HL-60/S4 treated with retinoic acid at 250 ng/mL for 4 days and 3 days (cell line): Measurements from ENCODE around the gene ZNF33A.
"Not testable (repeated sequence)": the region's sequence is repeated elsewhere in the genome, so short reads cannot be mapped to it uniquely, and the experiment has no call there.

Experiments used
- in situ Hi-C: fragments of 300-500 bp; cut with MboI; formaldehyde crosslinking; loops from 2 replicates; pipeline ENCODE4 v1.7.0; 2022; ENCODE audit warnings: low sequenced_read_pairs

The ZNF33A gene

DNA sequence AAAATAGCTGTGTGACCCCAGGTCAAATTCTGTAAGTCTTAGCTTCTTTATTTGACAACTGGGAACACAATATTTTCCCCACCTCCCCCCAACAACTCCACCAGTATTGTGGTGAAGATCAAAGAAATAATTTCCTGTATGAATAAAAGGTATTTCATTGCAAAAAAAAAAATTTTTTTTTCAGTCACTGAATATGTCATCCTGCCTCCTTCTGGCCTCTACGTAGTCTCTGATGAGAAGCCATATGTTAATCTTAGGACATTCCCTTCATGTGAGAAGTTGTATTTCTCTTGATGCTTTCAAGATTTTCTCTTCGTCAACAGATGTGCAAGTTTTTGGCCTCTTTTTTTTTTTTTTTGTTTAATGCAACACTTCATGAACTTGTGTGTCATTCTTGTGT is 33.0 kb downstream of the ZNF33A start:
- in situ Hi-C loops: no loop called here

DNA sequence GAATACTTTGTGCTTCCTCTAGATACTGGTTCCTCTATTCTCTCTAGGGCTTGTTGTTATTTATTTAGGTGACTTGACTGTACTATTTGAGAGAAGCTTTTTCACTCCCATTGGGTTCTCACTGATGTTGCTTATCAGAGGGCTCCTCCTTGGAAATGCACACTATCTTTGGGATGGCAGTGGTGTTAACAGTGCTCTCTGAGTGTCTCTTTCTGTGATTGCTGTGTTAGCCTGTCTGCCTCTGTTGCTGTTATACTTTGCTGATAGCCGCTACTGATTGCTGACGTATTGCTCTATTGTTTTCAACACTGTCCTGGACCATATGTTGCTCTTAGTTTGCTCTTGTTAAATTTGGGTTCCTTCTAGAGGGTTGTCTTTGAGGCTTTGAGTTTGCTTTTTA is 34.7 kb downstream of the ZNF33A start:
- in situ Hi-C loops: no loop called here

GRCh38 chr10:38047666-38048065 is 37.2 kb downstream of the ZNF33A start:
- in situ Hi-C loops: no loop called here

GRCh38 chr10:38050212-38050611 is 39.7 kb downstream of the ZNF33A start:
- in situ Hi-C loops: no loop called here

GRCh38 chr10:38054361-38054797 is 43.9 kb downstream of the ZNF33A start:
- in situ Hi-C loops: no loop called here

DNA sequence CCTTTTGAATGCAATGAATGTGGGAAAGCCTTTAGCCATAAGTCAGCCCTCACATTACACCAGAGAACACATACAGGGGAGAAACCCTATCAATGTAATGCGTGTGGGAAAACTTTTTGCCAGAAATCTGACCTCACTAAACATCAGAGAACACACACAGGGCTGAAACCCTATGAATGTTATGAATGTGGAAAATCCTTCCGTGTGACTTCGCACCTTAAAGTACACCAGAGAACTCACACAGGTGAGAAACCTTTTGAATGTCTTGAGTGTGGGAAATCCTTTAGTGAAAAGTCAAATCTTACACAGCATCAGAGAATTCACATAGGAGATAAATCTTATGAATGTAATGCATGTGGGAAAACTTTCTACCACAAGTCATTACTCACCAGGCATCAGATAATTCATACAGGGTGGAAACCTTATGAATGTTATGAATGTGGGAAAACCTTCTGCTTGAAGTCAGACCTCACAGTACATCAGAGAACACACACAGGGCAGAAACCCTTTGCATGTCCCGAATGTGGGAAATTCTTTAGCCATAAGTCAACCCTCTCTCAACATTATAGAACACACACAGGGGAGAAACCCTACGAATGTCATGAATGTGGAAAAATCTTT is 44.9 kb downstream of the ZNF33A start:
- in situ Hi-C loops: not testable (repeated sequence)

GRCh38 chr10:38069663-38070062 is 59.2 kb downstream of the ZNF33A start:
- in situ Hi-C loops: not testable (repeated sequence)

DNA sequence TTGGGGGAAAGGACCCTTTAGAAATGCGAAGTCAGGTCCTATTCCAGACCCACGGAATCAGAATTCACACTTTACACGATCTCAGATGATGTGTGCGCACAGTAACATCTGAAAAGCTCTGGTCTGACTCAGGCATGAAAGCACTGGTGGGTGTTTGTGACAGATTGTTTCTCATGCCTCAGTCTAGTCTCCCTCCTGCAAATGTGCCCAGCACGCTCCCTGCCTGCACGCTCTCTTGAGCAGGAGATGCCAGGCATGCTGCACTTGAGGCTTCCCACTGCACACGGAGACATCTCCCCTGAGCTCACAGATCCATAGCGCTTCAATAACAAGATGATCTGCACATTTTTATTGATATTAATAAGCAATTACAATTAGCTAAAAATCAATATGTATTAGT is 60.0 kb downstream of the ZNF33A start:
- in situ Hi-C loops: no loop called here

DNA sequence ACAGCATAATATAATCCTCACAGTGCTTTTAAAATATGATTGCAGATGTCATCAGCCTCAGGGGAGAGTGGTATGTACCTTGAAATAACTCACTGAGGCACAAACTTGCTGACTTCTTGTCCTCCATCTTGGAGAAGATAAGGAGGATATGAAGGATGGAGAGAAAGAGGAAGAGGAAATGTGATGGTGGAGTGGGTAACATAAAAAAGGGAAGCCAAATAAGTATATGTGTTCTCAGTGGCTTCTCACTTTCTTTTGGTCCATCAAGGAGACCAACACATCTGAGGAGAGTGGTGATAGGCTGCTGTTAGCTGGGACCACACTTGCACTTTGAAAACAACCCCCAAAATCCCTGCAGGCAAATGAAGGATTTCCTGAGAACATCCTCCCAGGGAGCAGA is 62.1 kb downstream of the ZNF33A start:
- in situ Hi-C loops: no loop called here

DNA sequence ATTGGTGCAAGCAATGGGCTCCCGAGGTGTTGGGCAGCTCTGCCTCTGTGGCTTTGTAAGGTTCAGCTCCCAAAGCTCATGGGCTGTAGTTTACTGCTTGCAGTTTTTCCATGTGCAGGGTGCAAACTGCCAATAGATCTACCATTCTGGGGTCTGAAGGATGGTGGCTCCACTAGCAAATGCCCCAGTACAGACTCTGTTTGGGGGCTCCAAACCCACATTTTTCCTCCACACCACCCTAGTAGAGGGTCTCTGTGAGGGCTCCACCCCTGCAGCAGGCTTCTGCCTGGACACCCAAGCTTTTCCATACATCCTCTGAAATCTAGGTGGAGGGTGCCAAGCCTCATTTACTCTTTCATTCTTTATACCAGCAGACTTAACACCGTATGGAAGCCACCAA is 66.2 kb downstream of the ZNF33A start:
- in situ Hi-C loops: no loop called here

- in situ Hi-C loops: not testable (repeated sequence)
Observed at GRCh38 chr10:38093318-38093717, 82.8 kb downstream of the ZNF33A start.

DNA sequence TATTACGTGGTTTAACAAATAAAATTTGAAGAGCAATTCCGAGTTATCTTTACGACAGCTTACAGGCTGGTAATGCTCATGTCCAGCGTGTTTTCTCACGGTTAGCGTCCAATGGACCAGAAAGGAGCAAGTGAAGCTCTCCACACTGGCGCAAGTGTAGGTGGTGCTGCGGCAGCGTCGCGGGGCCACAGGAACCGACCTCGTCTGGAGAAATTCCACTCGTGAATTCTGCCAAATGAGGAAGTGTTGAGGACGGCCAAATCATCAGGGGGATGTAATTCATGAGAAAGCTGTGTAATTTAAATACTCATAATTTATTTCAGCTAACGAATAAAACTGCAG is 83.3 kb downstream of the ZNF33A start:
- in situ Hi-C loops: no loop called here

DNA sequence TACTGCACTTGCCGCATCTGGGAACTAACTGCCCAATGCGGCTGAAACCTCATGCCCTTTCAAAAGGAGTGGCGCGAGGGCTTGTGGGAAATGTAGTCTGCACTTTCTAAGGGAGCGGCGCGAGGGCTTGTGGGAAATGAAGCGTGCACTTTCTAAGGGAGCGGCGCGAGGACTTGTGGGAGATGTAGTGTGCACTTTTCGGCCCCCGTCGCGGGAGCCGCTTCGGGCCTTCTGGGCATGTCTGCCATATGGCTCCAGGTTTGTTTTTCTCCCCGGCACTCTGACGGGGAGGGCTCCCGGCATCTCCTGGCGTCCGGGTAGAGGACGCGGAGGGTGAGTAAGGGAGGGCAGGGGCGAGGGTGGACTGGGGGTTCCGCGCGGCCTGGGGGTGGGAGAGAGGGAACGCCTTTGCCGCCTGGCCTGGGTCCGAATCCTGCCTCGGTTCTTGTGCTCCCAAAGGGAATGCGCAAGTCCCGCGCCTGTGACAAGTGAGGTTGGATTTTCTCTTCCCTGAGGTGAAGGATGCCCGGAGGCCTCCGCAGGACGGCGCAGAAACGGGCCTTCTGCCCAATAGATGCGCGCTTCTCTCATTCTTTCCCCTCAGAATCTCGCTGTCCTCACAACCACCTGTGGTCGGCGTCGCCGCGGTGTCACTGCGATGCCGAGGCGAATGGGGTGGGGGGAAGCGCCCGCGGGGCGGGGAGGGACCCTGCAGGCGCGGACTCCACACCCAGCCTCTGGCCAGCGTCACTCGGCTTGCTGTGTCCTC is 83.9 kb downstream of the ZNF33A start, which contains the start of gene ZNF37A:
Gene ZNF37A, plus strand, starts transcription at position 180 of the 769 bp plus-strand sequence. CDS start 2,281 bp downstream, outside the sequence.
- in situ Hi-C loops: no loop called here

- in situ Hi-C loops: no loop called here
Observed at GRCh38 chr10:38094927-38095574, 84.6 kb downstream of the ZNF33A start.

- in situ Hi-C loops: no loop called here
Observed at GRCh38 chr10:38102880-38103279, 92.4 kb downstream of the ZNF33A start.

DNA sequence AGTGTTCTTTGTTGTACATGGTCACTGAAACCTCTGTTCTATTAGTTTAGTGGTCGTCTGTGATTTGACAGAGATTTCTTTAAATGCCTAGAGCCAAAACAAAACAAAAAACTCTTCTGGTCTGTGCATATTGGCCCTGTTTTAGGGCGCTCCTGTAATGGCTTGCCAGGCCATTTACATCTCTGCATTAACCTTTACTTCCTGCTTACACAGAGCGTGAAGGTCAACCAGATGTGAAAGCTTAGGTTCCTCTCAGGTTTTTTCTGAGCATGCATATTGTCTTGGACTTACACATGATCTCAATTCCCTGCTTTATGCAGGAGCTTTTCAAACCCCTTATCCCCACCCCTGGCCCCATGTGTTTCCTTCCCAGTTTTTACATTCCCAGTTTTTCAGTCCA is 93.3 kb downstream of the ZNF33A start:
- in situ Hi-C loops: no loop called here

GRCh38 chr10:38112159-38112558 is 101.7 kb downstream of the ZNF33A start:
- in situ Hi-C loops: no loop called here
